ENCODE measurements around the gene VWA2. TPM values are rescaled to one million over a fixed set of nuclear protein-coding genes. Genes with fewer than 3 reads are reported as not detected.

The VWA2 gene
- polyA plus RNA-seq, 1 donor (not counting 4 experiments of a cell fraction or from before 2014, with no cell fraction given) = 0.41 TPM

GRCh38 chr10:114294549-114294948, 55.5 kb downstream of the VWA2 start:
- Histone ChIP-seq H3K9me1 (ENCODE audit: control insufficient read depth, extremely low read depth, insufficient read depth, low read length) (no peaks in the 10 kb centered on the region), H2AFZ (ENCODE audit: control insufficient read depth, low read length) (no peak overlapping the region), H4K20me1 (ENCODE audit: control insufficient read depth, extremely low read depth, insufficient read depth, low read length) (no peaks in the 10 kb centered on the region), H3K27ac (ENCODE audit: control insufficient read depth, insufficient read depth, low read length) (no peak overlapping the region), H3K4me1 (ENCODE audit: control insufficient read depth, extremely low read depth, insufficient read depth, low read length) (no peaks in the 10 kb centered on the region), H3K4me3 (ENCODE audit: control insufficient read depth in 2 of 3, extremely low read depth in 1 of 3, insufficient read depth in 2 of 3, low read depth in 1 of 3, low read length in 3 of 3) (no peak overlapping the region), H3K79me2 (ENCODE audit: control insufficient read depth, insufficient read depth, low read length) (no peaks in the 10 kb centered on the region), H3K36me3 (ENCODE audit: control insufficient read depth in 2 of 2, extremely low read depth in 1 of 2, insufficient read depth in 2 of 2, low read length in 2 of 2) (peaks cover 28 to 45% of the 10 kb centered on the region in 2 experiments), H3K9me3 (ENCODE audit: control insufficient read depth, low read depth, low read length) (peaks cover 17% of the 10 kb centered on the region), H3K4me2 (ENCODE audit: control insufficient read depth, extremely low read depth, insufficient read depth, low read depth, low read length) (no peak overlapping the region), H3K27me3 (ENCODE audit: control insufficient read depth, extremely low read depth, insufficient read depth, low read length) (no peaks in the 10 kb centered on the region), H3K9ac (ENCODE audit: control insufficient read depth, extremely low read depth, insufficient read depth, low read length) (no peak overlapping the region)
- dilution Hi-C loops (cut with MboI; ENCODE audit: extremely low pct_ligation_motif_present, low sequenced_read_pairs) = no loop called here
- DNase-seq (ENCODE audit: low read depth, low spot score) = no peak
- no peak for FAIRE-seq
- TF ChIP-seq CTCF (optimal IDR thresholded peaks at IDR 0.05 in 1 of 3, IDR thresholded peaks at IDR 0.05 in 1 of 3, conservative IDR thresholded peaks at IDR 0.05 in 1 of 3; ENCODE audit: extremely low read depth in 1 of 3, insufficient read depth in 2 of 3, low read length in 3 of 3) (no peak), EZH2 (IDR thresholded peaks at IDR 0.05; ENCODE audit: low read length) (no peak)

- H3K9me3 ChIP-seq (ENCODE audit: control insufficient read depth, low read depth, low read length) = peaks cover 17% of the 10 kb centered on the region
- H3K4me1 ChIP-seq (ENCODE audit: control insufficient read depth, extremely low read depth, insufficient read depth, low read length) = no peaks in the 10 kb centered on the region
- no peak overlapping the region for H2AFZ ChIP-seq (ENCODE audit: control insufficient read depth, low read length)
- peaks cover 34 to 46% of the 10 kb centered on the region in 2 experiments for H3K36me3 ChIP-seq (ENCODE audit: control insufficient read depth in 2 of 2, extremely low read depth in 1 of 2, insufficient read depth in 2 of 2, low read length in 2 of 2)
- no peak for FAIRE-seq
- no peaks in the 10 kb centered on the region for H3K79me2 ChIP-seq (ENCODE audit: control insufficient read depth, insufficient read depth, low read length)
- no peaks in the 10 kb centered on the region for H4K20me1 ChIP-seq (ENCODE audit: control insufficient read depth, extremely low read depth, insufficient read depth, low read length)
- no peak overlapping the region for H3K27ac ChIP-seq (ENCODE audit: control insufficient read depth, insufficient read depth, low read length)
- DNase-seq (ENCODE audit: low read depth, low spot score) = no peak
- H3K4me2 ChIP-seq (ENCODE audit: control insufficient read depth, extremely low read depth, insufficient read depth, low read depth, low read length) = no peak overlapping the region
- no peaks in the 10 kb centered on the region for H3K9me1 ChIP-seq (ENCODE audit: control insufficient read depth, extremely low read depth, insufficient read depth, low read length)
- TF ChIP-seq CTCF (optimal IDR thresholded peaks at IDR 0.05 in 1 of 3, IDR thresholded peaks at IDR 0.05 in 1 of 3, conservative IDR thresholded peaks at IDR 0.05 in 1 of 3; ENCODE audit: extremely low read depth in 1 of 3, insufficient read depth in 2 of 3, low read length in 3 of 3) (no peak), EZH2 (IDR thresholded peaks at IDR 0.05; ENCODE audit: low read length) (no peak)
- no peak overlapping the region for H3K4me3 ChIP-seq (ENCODE audit: control insufficient read depth in 2 of 3, extremely low read depth in 1 of 3, insufficient read depth in 2 of 3, low read depth in 1 of 3, low read length in 3 of 3)
- dilution Hi-C loops (cut with MboI; ENCODE audit: extremely low pct_ligation_motif_present, low sequenced_read_pairs) = no loop called here
- no peaks in the 10 kb centered on the region for H3K27me3 ChIP-seq (ENCODE audit: control insufficient read depth, extremely low read depth, insufficient read depth, low read length)
- no peak overlapping the region for H3K9ac ChIP-seq (ENCODE audit: control insufficient read depth, extremely low read depth, insufficient read depth, low read length)
These were observed 56.3 kb downstream of the VWA2 start for GRCh38 chr10:114295393-114295792.

Data from keratinocyte (primary cell).